Peyer's patch (tissue), 4 donors: ENCODE measurements around the gene DLGAP1. TPM values are rescaled to one million over a fixed set of nuclear protein-coding genes. Genes with fewer than 3 reads are reported as not detected.

Experiments
- DNase-seq, 3 donors: peaks; one replicate each; pipeline ENCODE4 v3.0.0-alpha.2; 2017 to 2019
- H3K27ac ChIP-seq, 4 donors: fragments of 200-600 bp; sonication (generic); one replicate each; pipeline ENCODE4 v1.5.1; 2016 to 2019
- H3K27me3 ChIP-seq, 2 donors: fragments of 200-600 bp; sonication (generic); one replicate each; pipeline ENCODE4 v1.5.1; 2019
- H3K36me3 ChIP-seq, 3 donors: fragments of 200-600 bp; sonication (generic); one replicate each; pipeline ENCODE4 v1.5.1; 2016 to 2019
- H3K4me1 ChIP-seq, 4 donors: fragments of 200-600 bp; sonication (generic); one replicate each; pipeline ENCODE4 v1.5.1; 2016 to 2019
- H3K4me3 ChIP-seq, 4 donors: fragments of 200-600 bp; sonication (generic); 1 replicate in 3 of 4; 2 replicates in 1 of 4; pipeline ENCODE4 v1.5.1; 2016 to 2019; ENCODE audit warnings: mild to moderate bottlenecking in 1 of 4
- H3K9me3 ChIP-seq, 4 donors: fragments of 200-600 bp; sonication (generic); one replicate each; pipeline ENCODE4 v1.5.1; 2016 to 2019; ENCODE audit warnings: mild to moderate bottlenecking in 1 of 4
- POLR2A ChIP-seq, 2 donors: fragments of 450-650 bp; IDR thresholded peaks; one replicate each; pipeline ENCODE4 v1.5.1; 2017; ENCODE audit warnings: antibody characterized with exemption in 2 of 2, mild to moderate bottlenecking in 2 of 2, moderate library complexity in 2 of 2
- total RNA-seq, 4 donors: library from RNA; depleted of rRNA; stranded (reverse); fragments of >200 nt; gene quantifications; one replicate each; pipeline ENCODE4 v1.1.0, GENCODE V29; 2016
- TF ChIP-seq, protein P1 (sequence below), 6 experiments: fragments of 450-650 bp in 4 of 6; fragments of 200-600 bp in 2 of 6; sonication (generic) in 1 of 6; IDR thresholded peaks; one replicate each; pipeline ENCODE4 v1.5.1; 2017 to 2019; ENCODE audit warnings: antibody characterized with exemption in 6 of 6, mild to moderate bottlenecking in 3 of 6, moderate library complexity in 1 of 6

The DLGAP1 gene
- total RNA-seq, 4 donors from 2014 or later = 0.53 to 4.1 (median 2.1) TPM

- Histone ChIP-seq H3K27ac (no peak overlapping the region), H3K27me3 (no peaks in the 10 kb centered on the region), H3K4me1 (no peaks in the 10 kb centered on the region), H3K9me3 (no peaks in the 10 kb centered on the region), H3K4me3 (no peak overlapping the region), H3K36me3 (no peaks in the 10 kb centered on the region)
- no peak for DNase-seq
- no peak for TF ChIP-seq POLR2A (IDR thresholded peaks at IDR 0.05)
- TF ChIP-seq, protein P1, sequence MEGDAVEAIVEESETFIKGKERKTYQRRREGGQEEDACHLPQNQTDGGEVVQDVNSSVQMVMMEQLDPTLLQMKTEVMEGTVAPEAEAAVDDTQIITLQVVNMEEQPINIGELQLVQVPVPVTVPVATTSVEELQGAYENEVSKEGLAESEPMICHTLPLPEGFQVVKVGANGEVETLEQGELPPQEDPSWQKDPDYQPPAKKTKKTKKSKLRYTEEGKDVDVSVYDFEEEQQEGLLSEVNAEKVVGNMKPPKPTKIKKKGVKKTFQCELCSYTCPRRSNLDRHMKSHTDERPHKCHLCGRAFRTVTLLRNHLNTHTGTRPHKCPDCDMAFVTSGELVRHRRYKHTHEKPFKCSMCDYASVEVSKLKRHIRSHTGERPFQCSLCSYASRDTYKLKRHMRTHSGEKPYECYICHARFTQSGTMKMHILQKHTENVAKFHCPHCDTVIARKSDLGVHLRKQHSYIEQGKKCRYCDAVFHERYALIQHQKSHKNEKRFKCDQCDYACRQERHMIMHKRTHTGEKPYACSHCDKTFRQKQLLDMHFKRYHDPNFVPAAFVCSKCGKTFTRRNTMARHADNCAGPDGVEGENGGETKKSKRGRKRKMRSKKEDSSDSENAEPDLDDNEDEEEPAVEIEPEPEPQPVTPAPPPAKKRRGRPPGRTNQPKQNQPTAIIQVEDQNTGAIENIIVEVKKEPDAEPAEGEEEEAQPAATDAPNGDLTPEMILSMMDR (IDR thresholded peaks at IDR 0.05) = no peak
These were observed 645.9 kb downstream of the DLGAP1 start for GRCh38 chr18:3808985-3809780.

DNA sequence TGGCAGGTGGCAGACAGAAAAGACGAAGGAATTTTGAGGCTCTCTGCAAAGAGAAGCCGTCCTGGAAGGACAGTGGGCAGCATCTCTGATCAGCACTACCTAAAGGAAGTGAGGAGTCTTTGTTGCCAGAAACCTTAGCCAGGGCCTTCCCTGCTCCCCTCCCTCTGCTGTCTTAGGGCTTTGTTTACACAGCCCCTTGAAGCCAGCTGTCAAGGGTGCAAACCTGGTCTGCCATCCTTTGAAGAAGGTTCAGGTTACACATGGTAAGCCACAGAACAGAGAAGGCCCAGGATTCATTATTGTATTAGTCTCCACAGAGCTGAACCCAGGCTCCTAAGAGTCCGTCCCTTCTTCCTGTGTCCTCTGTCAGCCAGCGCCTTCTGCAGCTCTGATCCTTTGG, 648.5 kb downstream of the DLGAP1 start:
- no peak overlapping the region for H3K4me3 ChIP-seq
- H3K36me3 ChIP-seq = no peaks in the 10 kb centered on the region
- DNase-seq = no peak
- no peak overlapping the region for H3K27ac ChIP-seq
- H3K4me1 ChIP-seq = no peaks in the 10 kb centered on the region
- no peaks in the 10 kb centered on the region for H3K27me3 ChIP-seq
- TF ChIP-seq, protein P1 (IDR thresholded peaks at IDR 0.05) = no peak
- no peak for TF ChIP-seq POLR2A (IDR thresholded peaks at IDR 0.05)
- no peaks in the 10 kb centered on the region for H3K9me3 ChIP-seq

GRCh38 chr18:3804336-3804735, 650.8 kb downstream of the DLGAP1 start:
- no peak overlapping the region for H3K4me3 ChIP-seq
- DNase-seq = no peak
- no peaks in the 10 kb centered on the region for H3K9me3 ChIP-seq
- H3K27me3 ChIP-seq = no peaks in the 10 kb centered on the region
- TF ChIP-seq, protein P1 (IDR thresholded peaks at IDR 0.05) = no peak
- TF ChIP-seq POLR2A (IDR thresholded peaks at IDR 0.05) = no peak
- H3K36me3 ChIP-seq = no peaks in the 10 kb centered on the region
- no peaks in the 10 kb centered on the region for H3K4me1 ChIP-seq
- no peak overlapping the region for H3K27ac ChIP-seq

GRCh38 chr18:3803350-3803749, 651.8 kb downstream of the DLGAP1 start:
- no peak overlapping the region for H3K4me3 ChIP-seq
- no peak for DNase-seq

GRCh38 chr18:3799515-3799914, 655.6 kb downstream of the DLGAP1 start:
- DNase-seq = no peak
- Histone ChIP-seq H3K36me3 (no peaks in the 10 kb centered on the region), H3K27me3 (no peaks in the 10 kb centered on the region), H3K4me3 (no peak overlapping the region), H3K27ac (no peak overlapping the region), H3K9me3 (no peaks in the 10 kb centered on the region), H3K4me1 (no peaks in the 10 kb centered on the region)
- TF ChIP-seq, protein P1 (IDR thresholded peaks at IDR 0.05) = no peak
- TF ChIP-seq POLR2A (IDR thresholded peaks at IDR 0.05) = no peak

More at GRCh38 chr18:3803350-3803749, 651.8 kb downstream of the DLGAP1 start:
- no peak for TF ChIP-seq POLR2A (IDR thresholded peaks at IDR 0.05)
- TF ChIP-seq, protein P1 (IDR thresholded peaks at IDR 0.05) = no peak
- no peaks in the 10 kb centered on the region for H3K27me3 ChIP-seq
- H3K27ac ChIP-seq = no peak overlapping the region
- H3K4me1 ChIP-seq = no peaks in the 10 kb centered on the region
- H3K36me3 ChIP-seq = no peaks in the 10 kb centered on the region
- H3K9me3 ChIP-seq = no peaks in the 10 kb centered on the region
